ENCODE results near the gene OTUB2.
A peak's percentile ranks its signal among the peaks of the same experiment; 100 is the strongest.

OTUB2 gene

GRCh38 chr14:94021416-94022157, 4.6 kb upstream of the OTUB2 start:
- ATAC-seq = peak; percentile 66
- DNase-seq = peak; percentile 53

GRCh38 chr14:94022532-94023411, 3.4 kb upstream of the OTUB2 start:
- no peak for ATAC-seq
- no peak for DNase-seq

GRCh38 chr14:94024549-94024948, 1.6 kb upstream of the OTUB2 start:
- no peak for DNase-seq
- ATAC-seq = no peak

GRCh38 chr14:94025720-94026119, 420 bp upstream of the OTUB2 start:
- DNase-seq (no peak), ATAC-seq (no peak)

GRCh38 chr14:94026889-94027469, 839 bp downstream of the OTUB2 start:
- no peak for DNase-seq
- no peak for ATAC-seq

GRCh38 chr14:94027566-94028449, 1.7 kb downstream of the OTUB2 start:
- no peak for DNase-seq
- ATAC-seq = no peak

- ATAC-seq (peak; percentile 24), DNase-seq (peak; percentile 21)
These were observed 2.3 kb downstream of the OTUB2 start for GRCh38 chr14:94028450-94028826.

GRCh38 chr14:94029265-94029664, 3.1 kb downstream of the OTUB2 start:
- ATAC-seq = no peak
- DNase-seq = no peak

- ATAC-seq = no peak
These were observed 3.6 kb downstream of the OTUB2 start for GRCh38 chr14:94029671-94030203.

GRCh38 chr14:94030571-94030970, 4.4 kb downstream of the OTUB2 start:
- no peak for ATAC-seq
- DNase-seq = no peak

More at GRCh38 chr14:94029671-94030203, 3.6 kb downstream of the OTUB2 start:
- no peak for DNase-seq

- ATAC-seq (no peak), DNase-seq (no peak)
These were observed 5.2 kb downstream of the OTUB2 start for GRCh38 chr14:94031161-94031882.

- no peak for ATAC-seq
- DNase-seq = no peak
These were observed 5.7 kb downstream of the OTUB2 start for GRCh38 chr14:94031883-94032279.

GRCh38 chr14:94034886-94035285, 8.7 kb downstream of the OTUB2 start:
- no peak for DNase-seq
- ATAC-seq = no peak

- DNase-seq (peak; percentile 82), ATAC-seq (peak; percentile 96)
These were observed 10.4 kb downstream of the OTUB2 start for GRCh38 chr14:94036313-94037167.

- DNase-seq (no peak), ATAC-seq (no peak)
These were observed 11.8 kb downstream of the OTUB2 start for GRCh38 chr14:94037954-94038353.

GRCh38 chr14:94038510-94038909, 12.4 kb downstream of the OTUB2 start:
- DNase-seq = no peak
- ATAC-seq = no peak

GRCh38 chr14:94038921-94039629, 12.9 kb downstream of the OTUB2 start:
- no peak for DNase-seq
- ATAC-seq = no peak

- DNase-seq = no peak
- ATAC-seq = no peak
These were observed 14.1 kb downstream of the OTUB2 start for GRCh38 chr14:94040247-94040646.

- ATAC-seq = no peak
- no peak for DNase-seq
These were observed 14.7 kb downstream of the OTUB2 start for GRCh38 chr14:94040796-94041195.
